Measurements from ENCODE around the gene B3GAT2.
A peak's percentile ranks its signal among the peaks of the same experiment; 100 is the strongest.

Gene B3GAT2

GRCh38 chr6:70860920-70861319 lies 95.9 kb downstream of the B3GAT2 start:
- DNase-seq (ENCODE audit: low read depth in 2 of 2): no peak
- no peak for TF ChIP-seq CTCF (IDR thresholded peaks at IDR 0.05; ENCODE audit: low read depth, low read length)
- no peak overlapping the region for H3K4me3 ChIP-seq (replicated peaks in 1 of 2; ENCODE audit: low read depth in 2 of 2, low read length in 2 of 2)

GRCh38 chr6:70860045-70860444 lies 96.8 kb downstream of the B3GAT2 start:
- H3K4me3 ChIP-seq (replicated peaks in 1 of 2; ENCODE audit: low read depth in 2 of 2, low read length in 2 of 2): no peak overlapping the region
- no peak for TF ChIP-seq CTCF (IDR thresholded peaks at IDR 0.05; ENCODE audit: low read depth, low read length)
- peak in 1 of 2 donors; percentile 14 for DNase-seq (ENCODE audit: low read depth in 2 of 2)

- DNase-seq (ENCODE audit: low read depth in 2 of 2): no peak
- no peak for TF ChIP-seq CTCF (IDR thresholded peaks at IDR 0.05; ENCODE audit: low read depth, low read length)
- no peak overlapping the region for H3K4me3 ChIP-seq (replicated peaks in 1 of 2; ENCODE audit: low read depth in 2 of 2, low read length in 2 of 2)
Measured at GRCh38 chr6:70857387-70858077, 99.3 kb downstream of the B3GAT2 start.

- no peak for DNase-seq (ENCODE audit: low read depth in 2 of 2)
- TF ChIP-seq CTCF (IDR thresholded peaks at IDR 0.05; ENCODE audit: low read depth, low read length): no peak
- H3K4me3 ChIP-seq (replicated peaks in 1 of 2; ENCODE audit: low read depth in 2 of 2, low read length in 2 of 2): no peak overlapping the region
Measured at GRCh38 chr6:70852667-70853246, 104.1 kb downstream of the B3GAT2 start.

GRCh38 chr6:70849348-70850069 lies 107.4 kb downstream of the B3GAT2 start:
- no peak for TF ChIP-seq CTCF (IDR thresholded peaks at IDR 0.05; ENCODE audit: low read depth, low read length)
- peak in 1 of 2 donors; percentile 60 for DNase-seq (ENCODE audit: low read depth in 2 of 2)
- H3K4me3 ChIP-seq (replicated peaks in 1 of 2; ENCODE audit: low read depth in 2 of 2, low read length in 2 of 2): no peak overlapping the region

- no peak for TF ChIP-seq CTCF (IDR thresholded peaks at IDR 0.05; ENCODE audit: low read depth, low read length)
- no peak for DNase-seq (ENCODE audit: low read depth in 2 of 2)
- no peak overlapping the region for H3K4me3 ChIP-seq (replicated peaks in 1 of 2; ENCODE audit: low read depth in 2 of 2, low read length in 2 of 2)
Measured at GRCh38 chr6:70847106-70848084, 109.5 kb downstream of the B3GAT2 start.
